Right lobe of liver (tissue), 6 donors: Measurements from ENCODE around the gene MRPS34. TPM values are rescaled to one million over a fixed set of nuclear protein-coding genes. Genes with fewer than 3 reads are reported as not detected.
A peak's percentile ranks its signal among the peaks of the same experiment; 100 is the strongest.

Experiments used
- ATAC-seq, 4 donors: fragments of 200-7000 bp; cut with Tn5 transposase; one replicate each; pipeline ENCODE4 v1.9.1; 2020; ENCODE audit warnings: mild to moderate bottlenecking in 4 of 4, moderate library complexity in 4 of 4
- DNase-seq, 3 donors: peaks; one replicate each; pipeline ENCODE4 v3.0.0-alpha.2; 2020
- H3K27ac ChIP-seq, 3 donors: fragments of 200-600 bp; one replicate each; pipeline ENCODE4 v1.8.0; 2022
- H3K27me3 ChIP-seq, 2 donors: fragments of 200-600 bp; one replicate each; pipeline ENCODE4 v1.8.0; 2022
- H3K36me3 ChIP-seq, 4 donors: fragments of 200-600 bp; sonication (generic) in 1 of 4; one replicate each; pipeline versions ENCODE4 v1.5.1 to v1.8.0; 2017 to 2022; ENCODE audit warnings: control low read depth in 1 of 4
- H3K4me1 ChIP-seq, 4 donors: fragments of 200-600 bp; sonication (generic) in 1 of 4; one replicate each; pipeline versions ENCODE4 v1.5.1 to v1.8.0; 2017 to 2022; ENCODE audit warnings: control low read depth in 1 of 4
- H3K4me3 ChIP-seq, 3 donors: fragments of 200-600 bp; one replicate each; pipeline ENCODE4 v1.8.0; 2022
- H3K9me3 ChIP-seq, 4 donors: fragments of 200-600 bp; sonication (generic) in 1 of 4; one replicate each; pipeline versions ENCODE4 v1.5.1 to v1.8.0; 2017 to 2022; ENCODE audit warnings: control low read depth in 1 of 4
- CTCF ChIP-seq, 4 donors: fragments of 200-600 bp in 3 of 4; fragments of 450-650 bp in 1 of 4; IDR thresholded peaks; one replicate each; pipeline versions ENCODE4 v1.5.1 to v1.8.0; 2016 to 2022; ENCODE audit warnings: antibody characterized with exemption in 4 of 4, mild to moderate bottlenecking in 2 of 4
- POLR2A ChIP-seq: fragments of 450-650 bp; IDR thresholded peaks from one replicate; pipeline ENCODE4 v1.6.1; 2017; ENCODE audit warnings: antibody characterized with exemption, mild to moderate bottlenecking
- WGBS: methylation state at CpG from one replicate; pipeline ENCODE4 v1.1.6; 2018; ENCODE audit warnings: low coverage, low lambda C conversion rate; ENCODE audit not compliant: insufficient coverage; ENCODE audit errors: missing lambda C conversion rate; 5-methylcytosine and 5-hydroxymethylcytosine counted together
- intact Hi-C, 2 donors: fragments of 100-400 bp; cut with DNase I; formaldehyde crosslinking; loops; one replicate each; pipeline versions ENCODE4 v1.11.2 to v1.14.1; 2022
- total RNA-seq, 6 experiments: library from RNA; depleted of rRNA in 2 of 6; stranded (reverse); fragments of >200 nt in 2 of 6; fragmentation: NEBNext Ultra II Directional in 3 of 6; extraction: Animal tissue kit (Norgen Biotek cat#: 25700) in 3 of 6; gene quantifications; one replicate each; pipeline versions ENCODE4 v1.1.0 to v1.2.4, GENCODE V29; 2016 to 2023
- donor health status: DM: no; HTN: yes; CAD: no.
- donor health status: DM: no; HTN: no; CAD: no.
- donor health status: DM: no; HTN: no; CAD: no.
- donor health status: DM: no; HTN: yes; CAD: no.
- donor health status: DM: no; HTN: yes; CAD: no.

Gene MRPS34
- total RNA-seq, 6 experiments from 2014 or later: 42.5 to 90.5 (median 52.9) TPM

GRCh38 chr16:1793578-1794220 is 20.8 kb upstream of the MRPS34 start, which contains the start of gene IGFALS:
Gene IGFALS (minus strand): TSS chr16:1793705. CDS start chr16:1793652, 53 bp downstream.
- H3K9me3 ChIP-seq: no peaks in the 10 kb centered on the region
- WGBS: no CpG with 5 or more reads among the region's 28 CpGs
- peak within 1 kb of the TSS; percentile 45 to 74 (median 73) for H3K4me3 ChIP-seq
- H3K27me3 ChIP-seq: no peaks in the 10 kb centered on the region
- DNase-seq (peak; percentile 83 to 89 (median 89)), ATAC-seq (peak; percentile 77 to 80 (median 79))
- H3K27ac ChIP-seq: peak within 1 kb of the TSS; percentile 47 to 78 (median 73)
- intact Hi-C loops: no loop called here
- peaks cover 0 to 14% (median 6%) of the 10 kb centered on the region in 4 donors for H3K36me3 ChIP-seq
- no peak for TF ChIP-seq POLR2A
- TF ChIP-seq CTCF (IDR thresholded peaks at IDR 0.05): no peak
- peaks cover 0 to 38% (median 6%) of the 10 kb centered on the region in 4 donors for H3K4me1 ChIP-seq

- WGBS: 48% methylated on average over 9 of the region's 33 CpGs
- peak in 2 of 3 donors; percentile 27 to 50 for DNase-seq
- no peaks in the 10 kb centered on the region for H3K9me3 ChIP-seq
- no peaks in the 10 kb centered on the region for H3K27me3 ChIP-seq
- intact Hi-C loops: no loop called here
- H3K36me3 ChIP-seq: peaks cover 0 to 14% (median 7%) of the 10 kb centered on the region in 4 donors
- peak overlapping the region in 2 of 3 donors; percentile 73 to 78 for H3K27ac ChIP-seq
- ATAC-seq: peak in 3 of 4 donors; percentile 1 to 3 (median 3)
- peak overlapping the region; percentile 45 to 74 (median 73) for H3K4me3 ChIP-seq
- peaks cover 0 to 38% (median 6%) of the 10 kb centered on the region in 4 donors for H3K4me1 ChIP-seq
- TF ChIP-seq POLR2A (no peak), CTCF (IDR thresholded peaks at IDR 0.05) (no peak)
Measured at GRCh38 chr16:1792836-1793577, 20.1 kb upstream of the MRPS34 start.

DNA sequence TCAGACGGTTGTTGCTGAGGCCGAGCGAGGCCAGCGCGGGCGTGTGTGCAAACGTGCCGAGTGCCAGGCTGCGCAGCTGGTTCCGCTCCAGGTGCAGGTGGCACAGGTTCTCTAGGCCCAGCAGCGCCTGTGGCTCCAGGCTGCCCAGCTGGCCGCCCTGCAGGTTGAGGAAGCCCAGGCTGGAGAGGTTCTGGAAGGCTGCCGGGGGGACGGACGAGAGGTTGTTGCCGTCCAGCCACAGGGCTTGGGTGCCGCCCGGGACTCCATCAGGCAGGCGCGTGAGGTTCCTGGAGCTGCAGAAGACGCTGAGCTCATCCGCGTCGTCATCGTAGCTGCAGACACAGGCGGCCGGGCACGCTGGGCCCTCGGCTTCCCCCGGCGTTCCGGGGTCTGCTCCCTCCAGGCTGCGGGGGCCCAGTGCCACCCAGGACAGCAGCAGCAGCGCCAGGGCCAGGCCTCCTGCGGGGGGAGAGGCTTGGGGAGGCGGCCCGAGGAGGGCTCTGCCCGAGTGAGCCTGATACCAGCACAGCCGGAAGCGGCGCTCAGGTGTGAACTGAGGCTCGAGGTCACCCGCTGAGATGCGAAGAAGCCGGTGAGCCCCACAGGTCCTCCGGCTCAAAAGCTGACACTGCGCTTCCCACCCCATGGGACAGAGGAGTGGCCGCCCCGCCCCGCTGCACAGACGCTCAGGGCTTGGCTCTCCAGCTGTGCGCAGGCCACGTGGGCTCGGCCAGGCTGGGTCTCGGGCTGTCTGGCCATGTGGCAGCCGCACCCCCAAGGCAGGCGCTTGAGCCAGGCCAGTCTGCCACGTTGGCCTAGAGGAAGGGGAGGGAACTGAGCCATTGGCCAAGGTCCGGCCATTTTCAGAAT is 19.2 kb upstream of the MRPS34 start:
- intact Hi-C loops: no loop called here
- H3K27ac ChIP-seq: peak overlapping the region in 2 of 3 donors; percentile 73 to 78
- WGBS: 20% methylated on average over 1 of the region's 59 CpGs
- H3K4me3 ChIP-seq: peak overlapping the region in 2 of 3 donors; percentile 73 to 74
- DNase-seq (peak; percentile 69 to 88 (median 88)), ATAC-seq (peak; percentile 45 to 73 (median 63))
- H3K27me3 ChIP-seq: no peaks in the 10 kb centered on the region
- peaks cover 0 to 14% (median 7%) of the 10 kb centered on the region in 4 donors for H3K36me3 ChIP-seq
- peaks cover 0 to 38% (median 6%) of the 10 kb centered on the region in 4 donors for H3K4me1 ChIP-seq
- TF ChIP-seq POLR2A: no peak
- TF ChIP-seq CTCF (IDR thresholded peaks at IDR 0.05): peak in 1 of 4 donors; percentile 13
- no peaks in the 10 kb centered on the region for H3K9me3 ChIP-seq

GRCh38 chr16:1791256-1791942 is 18.5 kb upstream of the MRPS34 start:
- no peak overlapping the region for H3K4me3 ChIP-seq
- no peak overlapping the region for H3K27ac ChIP-seq
- TF ChIP-seq POLR2A: no peak
- TF ChIP-seq CTCF (IDR thresholded peaks at IDR 0.05): no peak
- ATAC-seq (no peak), DNase-seq (peak in 1 of 3 donors; percentile 58)
- WGBS: no CpG with 5 or more reads among the region's 53 CpGs
- no peaks in the 10 kb centered on the region for H3K9me3 ChIP-seq
- intact Hi-C loops: no loop called here
- peaks cover 0 to 14% (median 7%) of the 10 kb centered on the region in 4 donors for H3K36me3 ChIP-seq
- no peaks in the 10 kb centered on the region for H3K27me3 ChIP-seq
- peaks cover 0 to 38% (median 6%) of the 10 kb centered on the region in 4 donors for H3K4me1 ChIP-seq
